Stimulated activated CD4-positive, alpha-beta T cell treated with anti-CD3 and anti-CD28 coated beads, TNF-alpha, amount 100 ng/mL, for 24 hours (primary cell): Measurements from ENCODE around the gene ALPG.
"Not testable (repeated sequence)": the region's sequence is repeated elsewhere in the genome, so short reads cannot be mapped to it uniquely, and the experiment has no call there.

Experiments used
- DNase-seq, 3 experiments: peaks; one replicate each; pipeline ENCODE4 v3.0.0-alpha.2; 2020; ENCODE audit warnings: low read depth in 3 of 3

Gene ALPG

DNA sequence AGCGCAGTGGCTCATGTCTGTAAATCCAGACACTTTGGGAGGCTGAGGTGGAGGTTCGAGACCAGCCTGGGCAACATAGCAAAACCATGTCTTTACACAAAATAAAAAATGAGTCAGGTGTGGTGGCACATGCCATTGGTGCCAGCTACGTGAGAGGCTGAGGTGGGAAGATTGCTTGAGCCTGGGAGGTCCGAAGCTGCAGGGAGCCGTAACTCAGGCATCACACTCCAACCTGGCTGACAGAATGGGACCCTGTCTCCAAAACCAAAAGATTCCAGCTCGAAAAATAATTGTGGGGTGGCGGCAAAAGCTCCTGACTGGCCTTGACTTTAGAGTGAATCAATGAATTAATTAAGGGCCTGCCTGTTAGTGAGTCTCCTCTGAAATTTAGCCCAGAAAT is 29.3 kb upstream of the ALPG start:
- DNase-seq: no peak

DNA sequence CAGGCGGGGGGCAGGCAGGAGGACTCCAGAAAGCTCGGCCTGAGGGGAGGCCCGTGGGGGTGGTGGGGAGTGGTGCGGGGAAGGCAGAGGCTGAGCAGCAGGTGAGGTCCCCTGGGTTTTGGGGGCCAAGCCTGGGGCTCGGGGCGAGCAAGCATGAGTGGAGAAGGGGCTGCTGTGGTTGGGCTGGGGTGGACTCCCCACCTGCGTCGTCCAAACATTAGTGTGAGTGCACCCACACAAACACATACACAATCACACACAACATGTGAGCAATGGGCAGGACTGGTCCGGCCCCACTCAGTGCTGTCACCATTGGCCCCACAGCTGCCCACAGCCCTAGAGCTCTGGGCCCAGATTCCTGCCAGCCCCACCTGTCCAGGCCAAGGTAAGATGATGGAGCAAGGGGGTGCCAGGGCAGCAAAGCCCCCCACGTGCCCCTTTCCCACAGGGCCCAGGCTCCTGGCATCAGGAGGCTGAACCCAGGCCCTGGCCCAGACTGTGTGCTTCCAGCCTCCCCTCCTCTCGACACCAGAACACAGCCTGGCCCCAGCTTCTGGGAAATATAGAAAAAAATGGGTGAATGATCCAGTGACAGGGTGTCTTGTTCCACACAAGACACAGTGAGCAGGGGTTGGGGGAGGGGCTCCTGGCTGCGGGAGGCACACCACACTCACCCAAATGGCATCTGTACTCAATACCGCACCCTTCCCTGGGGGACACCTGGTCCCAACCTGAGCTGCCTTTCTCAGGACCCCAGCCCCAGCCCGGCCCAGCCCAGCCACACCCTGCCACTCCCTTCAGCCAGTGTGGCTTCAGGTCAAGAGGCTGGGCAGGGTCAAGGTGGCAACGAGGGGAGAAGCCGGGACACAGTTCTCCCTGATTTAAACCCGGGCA is 28.6 kb upstream of the ALPG start:
- no peak for DNase-seq

DNA sequence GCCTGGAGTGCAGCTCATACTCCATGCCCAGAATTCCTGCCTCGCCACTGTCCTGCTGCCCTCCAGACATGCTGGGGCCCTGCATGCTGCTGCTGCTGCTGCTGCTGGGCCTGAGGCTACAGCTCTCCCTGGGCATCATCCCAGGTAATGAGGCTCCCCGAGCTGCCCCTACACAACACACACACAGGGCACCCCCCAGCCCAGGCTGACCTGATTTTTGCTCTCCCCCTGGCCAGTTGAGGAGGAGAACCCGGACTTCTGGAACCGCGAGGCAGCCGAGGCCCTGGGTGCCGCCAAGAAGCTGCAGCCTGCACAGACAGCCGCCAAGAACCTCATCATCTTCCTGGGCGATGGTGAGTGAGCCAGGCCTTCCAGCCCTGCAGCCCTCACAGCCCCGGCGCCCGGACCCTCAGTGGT is 27.9 kb upstream of the ALPG start, which contains the start of gene ALPP:
ALPP (plus strand) TSS at position 17 of the 417 bp plus-strand sequence; CDS start at position 69, 52 bp downstream.
- not testable (repeated sequence) for DNase-seq

DNA sequence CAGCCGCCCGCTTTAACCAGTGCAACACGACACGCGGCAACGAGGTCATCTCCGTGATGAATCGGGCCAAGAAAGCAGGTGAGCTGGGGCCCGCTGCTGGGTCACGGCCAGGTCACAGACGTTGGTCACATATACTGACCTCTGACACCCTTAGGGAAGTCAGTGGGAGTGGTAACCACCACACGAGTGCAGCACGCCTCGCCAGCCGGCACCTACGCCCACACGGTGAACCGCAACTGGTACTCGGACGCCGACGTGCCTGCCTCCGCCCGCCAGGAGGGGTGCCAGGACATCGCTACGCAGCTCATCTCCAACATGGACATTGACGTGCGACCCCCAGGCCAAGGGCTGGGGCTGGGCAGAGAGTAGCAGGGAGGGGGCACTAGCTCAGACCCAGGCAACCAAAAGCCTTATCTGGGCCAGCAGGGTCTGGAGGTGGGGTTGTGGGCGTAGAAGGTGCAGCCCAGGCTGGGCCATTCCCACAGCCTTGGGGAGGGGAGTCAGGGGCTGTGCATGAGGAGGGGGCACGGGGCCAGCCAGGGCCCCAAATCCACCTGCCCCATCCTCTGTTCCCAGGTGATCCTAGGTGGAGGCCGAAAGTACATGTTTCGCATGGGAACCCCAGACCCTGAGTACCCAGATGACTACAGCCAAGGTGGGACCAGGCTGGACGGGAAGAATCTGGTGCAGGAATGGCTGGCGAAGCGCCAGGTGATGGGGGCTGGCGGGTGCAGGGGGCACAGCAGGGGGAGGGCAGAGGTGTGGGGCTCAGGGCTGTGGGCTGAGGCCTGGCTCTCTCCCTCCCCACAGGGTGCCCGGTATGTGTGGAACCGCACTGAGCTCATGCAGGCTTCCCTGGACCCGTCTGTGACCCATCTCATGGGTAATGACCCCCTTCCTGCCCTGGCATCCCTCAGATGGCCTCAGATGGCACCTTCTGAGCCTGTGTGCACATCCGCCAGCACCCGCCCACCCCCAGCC is 26.7 kb upstream of the ALPG start:
- DNase-seq: not testable (repeated sequence)

DNA sequence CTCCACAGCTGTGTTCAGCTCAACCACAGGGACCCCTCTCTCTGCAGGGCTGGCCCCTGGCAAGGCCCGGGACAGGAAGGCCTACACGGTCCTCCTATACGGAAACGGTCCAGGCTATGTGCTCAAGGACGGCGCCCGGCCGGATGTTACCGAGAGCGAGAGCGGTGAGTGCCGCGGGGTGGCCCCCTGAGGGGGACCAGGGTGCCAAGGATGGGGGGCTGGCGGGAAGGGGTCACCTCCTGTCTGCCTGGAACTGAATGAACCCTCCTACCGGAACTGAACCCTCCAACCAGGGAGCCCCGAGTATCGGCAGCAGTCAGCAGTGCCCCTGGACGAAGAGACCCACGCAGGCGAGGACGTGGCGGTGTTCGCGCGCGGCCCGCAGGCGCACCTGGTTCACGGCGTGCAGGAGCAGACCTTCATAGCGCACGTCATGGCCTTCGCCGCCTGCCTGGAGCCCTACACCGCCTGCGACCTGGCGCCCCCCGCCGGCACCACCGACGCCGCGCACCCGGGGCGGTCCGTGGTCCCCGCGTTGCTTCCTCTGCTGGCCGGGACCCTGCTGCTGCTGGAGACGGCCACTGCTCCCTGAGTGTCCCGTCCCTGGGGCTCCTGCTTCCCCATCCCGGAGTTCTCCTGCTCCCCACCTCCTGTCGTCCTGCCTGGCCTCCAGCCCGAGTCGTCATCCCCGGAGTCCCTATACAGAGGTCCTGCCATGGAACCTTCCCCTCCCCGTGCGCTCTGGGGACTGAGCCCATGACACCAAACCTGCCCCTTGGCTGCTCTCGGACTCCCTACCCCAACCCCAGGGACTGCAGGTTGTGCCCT is 25.2 kb upstream of the ALPG start:
- DNase-seq: not testable (repeated sequence)

DNA sequence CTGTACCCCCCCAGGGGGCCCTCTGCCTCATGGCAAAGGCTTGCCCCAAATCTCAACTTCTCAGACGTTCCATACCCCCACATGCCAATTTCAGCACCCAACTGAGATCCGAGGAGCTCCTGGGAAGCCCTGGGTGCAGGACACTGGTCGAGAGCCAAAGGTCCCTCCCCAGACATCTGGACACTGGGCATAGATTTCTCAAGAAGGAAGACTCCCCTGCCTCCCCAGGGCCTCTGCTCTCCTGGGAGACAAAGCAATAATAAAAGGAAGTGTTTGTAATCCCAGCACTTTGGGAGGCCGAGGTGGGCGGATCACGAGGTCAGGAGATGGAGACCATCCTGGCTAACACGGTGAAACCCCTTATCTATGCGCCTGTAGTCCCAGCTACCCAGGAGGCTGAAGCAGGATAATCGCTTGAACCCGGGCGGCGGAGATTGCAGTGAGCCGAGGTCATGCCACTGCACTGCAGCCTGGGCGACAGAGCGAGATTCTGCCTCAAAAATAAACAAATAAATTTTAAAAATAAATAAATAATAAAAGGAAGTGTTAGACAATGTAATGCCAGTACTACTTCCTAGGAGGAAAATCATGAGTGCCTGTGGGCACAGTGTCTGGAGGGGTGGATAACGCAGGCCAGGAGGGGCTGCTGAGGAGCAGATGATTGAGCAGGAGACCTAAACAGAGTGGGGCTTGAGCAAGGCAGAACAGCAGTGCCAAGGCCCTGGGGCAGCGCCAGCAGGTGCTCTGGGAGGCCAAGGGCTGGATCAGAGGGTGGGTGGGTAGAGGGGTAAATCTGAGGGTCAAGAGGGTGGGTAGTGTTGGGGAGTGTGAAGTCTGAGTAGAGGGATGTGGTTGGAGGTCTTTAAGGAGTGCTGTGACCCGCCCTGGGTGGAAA is 24.1 kb upstream of the ALPG start:
- DNase-seq: no peak

DNA sequence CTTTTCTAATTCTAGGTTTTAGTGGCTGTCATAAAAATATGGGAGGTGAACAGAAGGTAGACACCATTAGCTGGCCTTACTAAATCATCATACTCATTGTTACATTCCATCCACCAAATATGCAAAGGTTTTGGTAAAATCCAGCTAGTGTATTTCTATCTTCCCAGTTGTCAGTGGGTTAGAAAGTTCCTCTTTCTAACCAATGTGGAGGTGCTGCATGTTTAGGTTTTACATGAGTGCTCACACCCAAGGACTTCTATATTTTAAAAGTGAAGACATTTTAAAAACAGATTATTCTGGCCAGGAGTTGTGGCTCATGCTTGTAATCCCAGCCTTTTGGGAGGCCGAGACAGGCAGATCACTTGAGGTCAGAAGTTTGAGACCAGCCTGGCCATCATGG is 22.2 kb upstream of the ALPG start:
- no peak for DNase-seq

DNA sequence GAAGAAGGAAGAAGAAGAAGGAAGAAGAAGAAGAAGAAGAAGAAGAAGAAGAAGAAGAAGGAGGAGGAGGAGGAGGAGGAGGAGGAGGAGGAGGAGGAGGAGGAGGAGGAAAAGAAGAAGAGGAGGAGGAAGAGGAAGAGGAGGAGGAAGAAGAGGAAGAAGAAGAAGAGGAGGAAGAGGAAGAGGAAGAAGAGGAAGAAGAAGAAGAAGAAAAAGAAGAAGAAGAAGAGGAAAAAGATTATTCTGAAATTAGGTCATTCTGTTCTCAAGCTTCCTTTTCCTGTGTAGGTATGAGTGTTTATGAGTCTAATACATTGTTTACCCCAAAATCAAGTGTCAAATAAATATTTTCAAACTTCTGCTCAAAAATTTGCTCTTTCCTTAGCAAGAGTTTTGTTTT is 21.6 kb upstream of the ALPG start:
- DNase-seq: not testable (repeated sequence)

DNA sequence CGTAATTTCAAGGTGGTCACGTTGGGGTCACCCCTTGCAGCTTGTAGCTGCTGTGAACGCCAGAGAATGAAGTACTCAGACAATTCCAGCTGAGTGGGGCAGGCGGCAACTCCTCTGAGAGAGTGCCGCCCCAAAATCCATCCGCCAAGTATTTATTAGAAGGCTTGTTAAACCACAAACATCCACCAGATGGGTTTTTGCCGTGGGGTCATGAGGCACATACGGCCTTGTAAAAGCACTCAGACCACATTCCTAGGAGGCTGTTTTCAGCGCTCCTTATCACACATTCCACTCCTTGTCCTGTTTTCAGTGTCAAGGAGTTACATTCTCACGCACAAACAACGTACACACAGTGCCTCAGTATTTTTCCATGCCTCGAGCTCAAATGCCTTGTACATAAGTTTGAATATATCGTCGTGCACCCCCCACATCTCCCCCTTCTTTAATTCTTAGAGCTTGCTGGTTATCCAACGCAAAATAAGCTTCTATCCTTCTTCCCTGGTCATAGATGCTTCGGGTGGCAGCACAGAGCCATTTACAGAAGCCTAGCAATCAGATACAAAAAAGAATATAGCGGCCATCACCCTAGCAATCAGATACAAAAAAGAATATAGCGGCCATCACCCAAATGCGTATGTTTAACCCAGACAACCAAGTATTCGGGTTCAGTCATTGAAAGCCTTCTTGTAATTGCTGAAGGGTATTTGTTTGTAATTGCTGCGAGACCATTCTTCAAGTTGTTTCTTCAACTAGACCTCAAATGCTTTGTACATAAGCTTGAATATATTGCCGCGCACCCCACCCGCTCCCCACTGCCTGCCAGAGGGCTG is 20.8 kb upstream of the ALPG start:
- no peak for DNase-seq

- DNase-seq: no peak
Measured at GRCh38 chr2:232386490-232386739, 20.2 kb upstream of the ALPG start.

- no peak for DNase-seq
Measured at GRCh38 chr2:232386740-232387450, 19.7 kb upstream of the ALPG start.

GRCh38 chr2:232387451-232388171 is 19.0 kb upstream of the ALPG start:
- no peak for DNase-seq

GRCh38 chr2:232388324-232388891 is 18.2 kb upstream of the ALPG start:
- no peak for DNase-seq

GRCh38 chr2:232389327-232389726 is 17.3 kb upstream of the ALPG start:
- no peak for DNase-seq

DNA sequence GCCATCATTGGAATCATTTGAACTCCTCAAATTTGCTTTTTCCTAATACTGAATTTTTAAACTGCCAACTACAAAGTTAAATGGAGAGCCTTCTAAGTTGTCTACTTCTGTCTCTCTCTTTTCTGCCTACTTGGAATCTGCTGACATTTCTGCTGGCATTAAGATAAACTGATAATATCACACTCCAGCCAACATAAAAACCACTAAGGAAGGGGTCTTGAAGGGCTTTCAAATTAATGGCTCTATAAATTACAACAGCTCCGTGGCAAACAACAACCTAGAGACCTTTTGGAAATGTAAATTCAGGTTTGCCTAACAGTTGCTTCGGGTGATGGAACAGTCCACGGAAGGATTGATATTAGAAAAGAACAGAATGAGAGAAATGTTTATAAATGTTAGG is 16.0 kb upstream of the ALPG start:
- DNase-seq: no peak

- no peak for DNase-seq
Measured at GRCh38 chr2:232393556-232393955, 13.1 kb upstream of the ALPG start.

GRCh38 chr2:232394431-232394830 is 12.2 kb upstream of the ALPG start:
- not testable (repeated sequence) for DNase-seq

GRCh38 chr2:232395586-232395985 is 11.1 kb upstream of the ALPG start:
- no peak for DNase-seq
